Stimulated activated CD8-positive, alpha-beta memory T cell treated with anti-CD3 and anti-CD28 coated beads, Interleukin-12 subunit alpha, Interleukin-12 subunit beta, amount 100 ng/mL, for 4 hours (primary cell): Measurements from ENCODE around the gene C1orf87.

Experiments
- DNase-seq: peaks from one replicate; pipeline ENCODE4 v3.0.0-alpha.2; 2020; ENCODE audit warnings: low read depth

Gene C1orf87

DNA sequence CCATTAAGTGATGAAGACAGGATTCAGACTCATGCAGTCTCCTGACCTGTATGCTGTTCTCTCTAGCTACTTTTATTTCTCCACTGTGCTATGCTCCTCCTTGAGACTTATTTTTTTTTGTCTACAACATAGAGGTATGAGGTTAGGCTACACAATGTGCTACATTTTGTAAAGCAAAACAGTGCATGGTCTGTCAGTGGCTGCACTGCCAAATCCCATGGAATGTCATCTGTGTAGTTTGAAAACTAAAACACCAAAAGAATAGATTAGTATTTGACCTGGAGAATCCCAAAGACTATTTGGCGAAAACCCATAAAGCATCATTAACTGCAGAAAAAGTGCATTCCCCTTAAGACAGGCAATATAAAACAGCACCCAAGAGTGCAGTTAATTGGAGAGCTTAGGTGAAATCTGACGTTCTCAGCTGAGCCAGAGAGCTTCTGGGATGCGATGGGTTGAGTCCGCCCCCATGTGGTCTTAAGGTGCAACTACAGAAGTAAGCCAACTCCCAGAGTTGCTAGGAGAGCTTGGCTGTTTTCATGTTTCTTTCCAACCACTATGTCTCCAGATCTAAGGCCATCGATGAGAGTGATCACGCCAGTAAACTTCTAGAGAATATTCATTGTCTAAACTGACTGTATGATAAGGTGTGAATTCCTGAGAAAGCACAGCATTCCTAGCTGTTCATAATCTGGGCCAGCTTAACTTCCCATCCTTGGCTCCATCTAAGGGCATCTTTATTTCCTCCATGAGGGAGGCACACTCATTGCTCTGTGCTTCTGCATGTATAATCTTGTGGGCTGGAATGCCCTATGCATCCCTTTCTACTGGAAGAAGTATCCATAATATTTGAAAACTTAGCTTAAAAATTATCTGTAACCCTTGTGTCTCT lies 126.3 kb downstream of the C1orf87 start:
- DNase-seq: no peak

- no peak for DNase-seq
Observed at GRCh38 chr1:59945790-59946189, 127.8 kb downstream of the C1orf87 start.
